ENCODE data around the gene KDM1B.

Gene KDM1B

DNA sequence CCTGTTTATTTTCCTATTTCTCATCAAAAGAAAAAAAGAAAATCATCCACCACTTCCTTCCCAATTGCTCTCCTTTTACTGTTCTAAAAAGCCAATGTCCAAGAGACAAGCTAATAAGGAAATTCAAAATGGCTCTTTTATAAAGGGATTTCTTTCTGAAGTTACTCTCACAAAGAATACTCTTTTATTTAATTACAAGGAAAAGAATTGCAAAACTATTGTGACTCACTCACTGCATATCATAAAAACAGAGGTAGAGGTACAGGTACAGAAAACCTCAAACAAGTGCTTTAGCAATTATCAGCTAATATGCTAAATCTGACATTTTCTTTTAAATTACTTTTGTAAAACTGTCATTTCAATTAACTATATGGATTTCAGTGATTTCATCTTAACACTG is 91.0 kb downstream of the KDM1B start:
- DNase-seq (ENCODE audit: extremely low read depth, low read depth): no peak
- TF ChIP-seq CTCF (IDR thresholded peaks at IDR 0.05; ENCODE audit: low read depth, low read length, missing control alignments): no peak
- no peak overlapping the region for H3K4me3 ChIP-seq (replicated peaks; ENCODE audit: low read depth, low read length)

GRCh38 chr6:18247002-18247401 is 91.8 kb downstream of the KDM1B start:
- no peak overlapping the region for H3K4me3 ChIP-seq (replicated peaks; ENCODE audit: low read depth, low read length)
- no peak for TF ChIP-seq CTCF (IDR thresholded peaks at IDR 0.05; ENCODE audit: low read depth, low read length, missing control alignments)
- DNase-seq (ENCODE audit: extremely low read depth, low read depth): no peak

DNA sequence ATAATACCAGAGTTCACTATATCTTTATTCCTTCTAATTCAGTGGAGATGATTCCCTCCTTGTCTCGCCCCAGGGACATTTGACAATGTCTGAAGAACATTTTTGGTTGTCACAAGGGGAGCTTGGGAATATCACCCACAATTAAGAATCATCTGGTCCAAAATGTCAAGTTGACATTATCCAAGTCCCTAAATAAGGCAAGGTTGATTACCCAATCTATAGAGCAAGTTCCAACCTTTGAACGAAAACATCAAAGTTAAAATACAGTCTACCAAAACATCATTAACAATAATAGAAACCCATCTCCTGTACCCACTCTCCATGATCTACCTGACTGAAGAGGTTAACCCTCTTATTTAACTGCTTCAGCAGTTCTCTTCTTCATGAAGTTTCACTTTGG is 93.5 kb downstream of the KDM1B start:
- no peak for TF ChIP-seq CTCF (IDR thresholded peaks at IDR 0.05; ENCODE audit: low read depth, low read length, missing control alignments)
- H3K4me3 ChIP-seq (replicated peaks; ENCODE audit: low read depth, low read length): no peak overlapping the region
- DNase-seq (ENCODE audit: extremely low read depth, low read depth): no peak

- no peak for DNase-seq (ENCODE audit: extremely low read depth, low read depth)
- TF ChIP-seq CTCF (IDR thresholded peaks at IDR 0.05; ENCODE audit: low read depth, low read length, missing control alignments): no peak
- H3K4me3 ChIP-seq (replicated peaks; ENCODE audit: low read depth, low read length): no peak overlapping the region
Measured at GRCh38 chr6:18249271-18249670, 94.0 kb downstream of the KDM1B start.

GRCh38 chr6:18253635-18254034 is 98.4 kb downstream of the KDM1B start:
- no peak for TF ChIP-seq CTCF (IDR thresholded peaks at IDR 0.05; ENCODE audit: low read depth, low read length, missing control alignments)
- no peak for DNase-seq (ENCODE audit: extremely low read depth, low read depth)
- H3K4me3 ChIP-seq (replicated peaks; ENCODE audit: low read depth, low read length): no peak overlapping the region

GRCh38 chr6:18254793-18255192 is 99.6 kb downstream of the KDM1B start:
- no peak overlapping the region for H3K4me3 ChIP-seq (replicated peaks; ENCODE audit: low read depth, low read length)
- DNase-seq (ENCODE audit: extremely low read depth, low read depth): no peak
- TF ChIP-seq CTCF (IDR thresholded peaks at IDR 0.05; ENCODE audit: low read depth, low read length, missing control alignments): no peak

DNA sequence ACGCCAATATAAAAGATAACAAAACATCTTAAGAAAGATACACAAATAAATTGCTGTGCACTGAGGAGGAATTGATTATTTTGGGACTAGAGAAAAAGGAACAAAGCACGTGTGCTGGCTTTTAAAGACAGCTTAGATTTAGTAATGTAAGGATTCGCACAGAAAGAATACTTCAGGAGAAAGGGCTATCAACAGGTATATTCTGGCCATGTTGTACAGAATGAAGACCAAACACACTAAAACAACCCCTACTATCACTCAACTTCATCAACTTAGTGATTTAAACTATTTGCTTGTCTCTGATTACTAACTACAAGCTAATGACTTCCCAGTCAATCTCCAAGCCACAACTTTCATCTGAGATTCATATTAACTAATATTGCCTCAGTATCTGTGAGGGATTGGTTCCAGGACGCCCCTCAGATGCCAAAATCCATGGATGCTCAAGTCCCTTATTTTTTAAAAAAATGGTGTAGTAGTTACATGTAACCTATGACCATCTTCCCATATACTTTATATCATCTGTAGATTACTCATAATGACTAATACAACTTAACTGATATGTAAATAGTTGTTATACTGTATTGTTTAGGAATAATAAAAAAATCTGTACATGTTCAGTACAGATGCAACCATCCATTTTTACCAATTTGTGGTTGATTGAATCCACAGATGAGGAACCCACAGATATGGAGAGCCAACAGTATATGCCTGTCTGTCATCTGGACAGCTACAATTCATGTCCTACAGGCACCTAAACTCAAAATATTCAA is 104.6 kb downstream of the KDM1B start:
- no peak for DNase-seq (ENCODE audit: extremely low read depth, low read depth)
- H3K4me3 ChIP-seq (replicated peaks; ENCODE audit: low read depth, low read length): no peak overlapping the region
- TF ChIP-seq CTCF (IDR thresholded peaks at IDR 0.05; ENCODE audit: low read depth, low read length, missing control alignments): no peak
